ENCODE results near the gene ACTN4.

- TF ChIP-seq POLR2A (IDR thresholded peaks at IDR 0.05; ENCODE audit: extremely low read depth, insufficient read length), result no peak
- no peak for TF ChIP-seq CTCF (IDR thresholded peaks at IDR 0.05; ENCODE audit: low read depth, low read length)
- TF ChIP-seq, protein P1, sequence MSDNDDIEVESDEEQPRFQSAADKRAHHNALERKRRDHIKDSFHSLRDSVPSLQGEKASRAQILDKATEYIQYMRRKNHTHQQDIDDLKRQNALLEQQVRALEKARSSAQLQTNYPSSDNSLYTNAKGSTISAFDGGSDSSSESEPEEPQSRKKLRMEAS (IDR thresholded peaks at IDR 0.05; ENCODE audit: low read depth, low read length), result no peak
Measured at GRCh38 chr19:38632476-38633213, 14.8 kb upstream of the ACTN4 start.

Data from NB4 (cell line).